GM21367 (cell line): ENCODE data around the gene SWI5.
"Not testable (repeated sequence)": the region's sequence is repeated elsewhere in the genome, so short reads cannot be mapped to it uniquely, and the experiment has no call there.

ENCODE experiments used
- ATAC-seq: cut with Tn5 transposase; IDR thresholded peaks from one replicate; pipeline ENCODE4 v1.9.1; 2021; ENCODE audit not compliant: unreplicated experiment

Gene SWI5

GRCh38 chr9:128276008-128276573, at the start of gene SWI5:
Gene SWI5 (plus strand): TSS chr9:128276276.
- ATAC-seq, result peak; percentile 95

DNA sequence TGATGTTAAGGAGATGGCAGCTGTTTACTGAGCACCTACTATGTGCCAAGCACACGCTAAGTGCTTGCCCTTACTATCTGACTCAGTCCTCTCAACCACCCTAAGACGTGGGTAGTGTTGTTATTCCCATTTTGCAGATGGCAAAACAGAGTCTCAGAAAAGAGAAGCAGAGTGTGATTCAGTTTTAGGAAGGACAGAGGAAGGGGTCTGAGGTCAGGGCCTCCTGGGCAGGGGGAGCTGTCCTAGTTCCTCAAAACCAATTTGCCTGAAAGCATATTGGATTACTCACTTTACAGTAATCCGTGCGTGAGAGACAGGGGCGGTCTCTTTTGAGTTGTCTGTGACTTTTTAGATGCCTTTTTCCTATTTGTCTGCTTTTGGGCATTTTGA, 49.7 kb upstream of the SWI5 start:
- no peak for ATAC-seq

GRCh38 chr9:128230897-128231296, 45.2 kb upstream of the SWI5 start:
- not testable (repeated sequence) for ATAC-seq

DNA sequence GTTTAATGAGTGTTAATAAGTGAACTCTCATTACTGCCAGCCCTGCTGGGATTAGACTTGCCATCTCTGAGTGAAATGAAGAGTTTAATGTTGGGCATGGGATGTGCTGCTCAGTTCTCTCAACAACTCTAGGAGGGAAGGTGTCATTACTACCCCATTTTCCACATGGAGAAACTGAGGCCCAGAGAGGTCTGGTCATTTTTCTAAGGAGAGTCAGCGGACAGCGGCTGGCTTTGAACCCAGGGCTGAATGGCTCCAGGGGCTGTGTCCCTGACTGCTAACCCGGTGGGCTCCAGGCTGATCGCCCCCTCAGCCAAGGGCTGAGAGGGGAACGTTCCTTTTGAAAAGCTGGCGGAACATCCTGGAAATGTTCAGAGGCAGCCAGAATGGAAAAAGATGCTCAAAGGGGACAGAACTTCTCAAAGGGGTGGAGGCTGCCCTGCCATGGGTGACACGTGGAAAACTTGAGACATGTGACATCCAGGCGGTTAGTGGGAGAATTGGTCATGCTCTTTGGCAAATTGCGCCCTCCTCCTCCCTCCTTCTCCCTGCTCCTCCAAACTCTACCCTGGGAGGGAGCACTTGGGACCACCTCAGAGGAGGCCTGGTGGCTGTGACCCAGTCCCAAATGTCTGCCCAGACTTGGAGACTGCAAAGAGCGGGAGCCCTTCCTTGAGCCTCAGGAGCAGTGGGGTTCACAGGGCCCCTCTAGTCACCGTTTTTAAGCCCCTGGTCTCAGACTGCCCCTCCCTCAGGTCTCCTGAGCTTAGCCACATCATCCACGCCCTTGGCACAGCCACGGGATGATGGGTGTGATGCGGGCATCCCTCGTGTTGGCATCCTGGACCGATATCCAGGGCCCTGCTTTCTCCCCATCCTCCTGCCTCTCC, 44.2 kb upstream of the SWI5 start:
- no peak for ATAC-seq

DNA sequence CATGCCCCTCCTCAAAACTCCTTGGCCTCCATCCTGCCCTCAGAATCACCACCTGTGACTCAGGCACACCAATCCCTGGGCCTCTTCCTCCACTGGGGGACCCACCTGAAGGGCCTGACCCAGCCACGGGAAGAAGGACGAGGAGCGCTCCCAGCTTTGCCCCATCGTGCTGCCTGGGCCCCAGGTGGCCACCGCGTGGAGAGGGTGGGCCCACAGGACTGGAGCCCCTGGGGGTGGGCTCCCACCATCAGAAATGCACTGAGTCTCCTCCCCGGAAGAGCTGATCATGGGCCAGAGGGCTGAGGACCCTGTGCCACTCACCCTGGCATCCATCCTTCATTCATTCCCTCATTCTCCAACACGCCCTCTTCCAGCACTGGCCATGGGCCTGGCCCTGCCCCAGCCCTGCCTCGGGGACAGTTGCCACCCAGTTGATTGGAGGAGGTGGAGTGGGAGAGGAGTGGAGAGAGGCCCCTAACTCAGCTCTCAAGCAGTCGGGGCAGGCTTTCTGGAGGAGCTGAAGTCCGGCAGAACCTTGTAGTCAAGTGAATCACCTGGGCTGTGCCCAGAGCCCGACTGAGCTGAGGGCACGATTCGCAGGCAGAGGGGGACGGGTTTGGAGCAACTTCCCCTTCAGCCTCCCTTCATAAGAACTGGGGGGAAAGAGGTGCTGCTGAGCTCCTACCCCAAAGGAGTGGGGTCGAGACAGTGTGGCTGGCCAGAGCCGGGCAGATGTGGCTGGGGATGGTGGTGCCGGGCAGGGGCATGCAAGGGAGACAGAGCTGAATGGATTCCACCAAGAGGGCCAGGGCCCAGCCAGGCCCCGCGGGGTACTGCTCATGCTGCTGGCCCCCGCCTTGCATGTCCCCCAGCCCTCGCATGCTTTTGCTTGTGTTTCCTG, 43.3 kb upstream of the SWI5 start:
- ATAC-seq, result no peak

DNA sequence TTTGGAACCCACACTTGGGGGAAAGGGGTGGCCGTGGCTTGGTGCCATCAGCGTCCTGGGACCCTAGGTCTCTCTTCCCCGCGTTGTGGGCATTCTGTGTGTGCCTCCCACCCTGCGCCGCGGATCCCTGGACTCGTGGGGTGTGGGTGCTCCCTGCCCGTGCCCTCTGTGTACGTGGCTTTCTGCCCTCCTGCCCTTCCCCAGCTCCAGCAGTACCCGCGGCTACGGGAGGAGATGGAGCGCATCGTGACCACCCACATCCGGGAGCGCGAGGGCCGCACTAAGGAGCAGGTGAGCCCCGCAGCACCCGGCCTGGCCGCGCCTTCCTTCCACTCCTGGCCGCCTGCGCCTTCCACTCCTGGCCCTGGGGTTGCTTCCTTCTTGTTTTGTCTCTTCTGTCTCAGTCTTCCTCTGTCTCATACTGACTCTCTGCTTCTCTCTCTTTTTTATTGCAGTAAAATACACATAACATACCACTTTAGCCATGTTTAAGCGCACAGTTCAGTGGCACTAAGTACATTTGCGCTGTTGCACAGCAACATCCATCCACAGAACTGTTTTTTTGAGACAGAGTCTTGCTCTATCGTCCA, 42.2 kb upstream of the SWI5 start:
- ATAC-seq, result no peak

- ATAC-seq, result no peak
Measured at GRCh38 chr9:128242124-128242523, 34.0 kb upstream of the SWI5 start.

DNA sequence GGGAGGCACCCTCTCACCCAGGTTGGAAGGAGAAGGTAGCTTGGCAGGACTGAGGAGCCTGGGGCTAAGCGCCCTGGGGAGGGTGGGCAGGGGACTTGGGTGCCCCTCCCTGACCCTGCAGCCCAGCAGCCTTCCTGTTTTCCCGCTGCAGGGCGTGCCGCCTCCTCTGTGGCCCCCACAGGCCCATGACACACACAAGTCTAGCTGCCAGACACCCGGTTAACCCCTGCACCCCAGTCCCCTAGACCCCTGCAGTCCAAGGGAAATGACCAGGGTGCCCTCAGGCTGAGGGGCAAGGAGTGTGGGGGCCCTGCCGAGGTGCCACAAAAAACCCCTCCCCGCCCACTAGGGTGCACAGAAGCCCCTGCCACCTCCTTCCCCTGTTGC, 33.3 kb upstream of the SWI5 start:
- ATAC-seq, result no peak

DNA sequence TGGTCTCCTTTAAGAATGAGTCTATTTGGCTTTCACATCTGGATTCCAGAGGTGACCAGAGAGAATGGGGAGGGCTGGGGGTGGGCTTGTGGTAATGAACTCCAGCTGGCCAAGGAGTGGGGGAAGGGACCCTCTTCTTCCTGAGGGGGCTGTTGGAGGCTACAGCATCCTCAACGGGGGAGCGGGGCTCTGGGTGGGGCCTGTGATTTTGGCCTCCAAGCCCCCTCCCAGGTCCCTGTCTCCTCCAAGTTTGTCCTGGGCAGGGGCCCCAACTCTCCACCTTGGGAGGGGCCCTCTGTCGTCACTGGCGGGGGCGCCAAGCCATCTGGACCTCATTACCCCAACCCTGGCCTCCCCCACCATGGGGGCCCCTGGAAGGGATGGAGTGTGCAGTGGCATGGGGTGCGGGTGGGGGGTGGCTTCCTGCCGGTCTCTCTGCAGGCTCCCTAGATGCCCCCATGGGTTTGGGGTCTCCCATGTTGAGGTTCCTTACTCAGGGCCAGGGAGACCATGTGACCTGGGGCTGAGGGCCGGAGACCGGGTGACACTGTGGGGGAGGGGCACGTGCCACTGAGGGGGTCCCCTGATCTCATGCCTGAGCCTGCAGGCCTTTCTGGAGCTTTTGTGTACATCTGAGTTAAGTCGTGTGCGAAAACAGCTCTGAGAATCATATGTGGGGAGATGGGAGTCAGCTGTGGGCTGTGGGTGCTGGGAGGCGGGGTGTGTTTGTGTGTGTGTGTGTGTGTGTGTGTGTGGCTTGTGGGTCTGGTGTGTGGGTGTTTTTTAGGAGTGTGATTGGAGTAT, 32.7 kb upstream of the SWI5 start:
- no peak for ATAC-seq

DNA sequence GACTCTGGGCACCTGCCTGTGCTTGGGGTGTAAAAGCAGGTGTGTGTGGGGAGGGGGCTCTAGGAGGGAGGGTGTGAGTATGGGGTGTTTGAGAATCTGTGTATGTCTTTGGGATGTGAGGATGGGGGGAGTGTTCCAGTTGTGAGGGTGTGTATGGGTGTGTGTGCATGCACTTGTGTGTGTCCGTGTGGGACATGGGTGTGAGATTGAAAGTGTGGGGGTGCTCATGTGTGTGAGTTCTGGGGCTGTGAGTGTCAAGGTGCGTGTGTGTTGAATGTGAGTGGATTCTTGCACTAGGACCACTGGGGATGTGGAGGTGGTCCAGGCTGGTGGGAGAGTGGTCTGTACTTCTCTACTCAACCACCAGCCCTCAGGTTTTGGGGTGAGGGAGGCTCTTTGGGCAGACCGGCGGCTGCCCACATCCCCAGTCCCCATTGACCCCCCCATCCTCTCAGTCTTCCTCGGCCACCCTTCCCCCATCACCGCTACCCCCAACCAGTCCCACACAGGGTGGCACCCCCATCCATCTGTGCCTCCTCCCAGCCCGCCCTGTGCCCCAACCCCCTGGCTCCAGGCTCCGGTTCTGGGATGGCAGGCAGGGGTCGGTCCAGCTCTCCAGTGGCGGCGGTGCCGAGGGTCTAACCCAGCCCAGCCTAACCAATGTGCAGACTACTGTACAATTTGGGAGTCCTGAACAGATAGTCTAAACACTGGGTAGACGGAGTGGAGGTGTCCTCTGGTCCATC, 31.8 kb upstream of the SWI5 start:
- no peak for ATAC-seq

DNA sequence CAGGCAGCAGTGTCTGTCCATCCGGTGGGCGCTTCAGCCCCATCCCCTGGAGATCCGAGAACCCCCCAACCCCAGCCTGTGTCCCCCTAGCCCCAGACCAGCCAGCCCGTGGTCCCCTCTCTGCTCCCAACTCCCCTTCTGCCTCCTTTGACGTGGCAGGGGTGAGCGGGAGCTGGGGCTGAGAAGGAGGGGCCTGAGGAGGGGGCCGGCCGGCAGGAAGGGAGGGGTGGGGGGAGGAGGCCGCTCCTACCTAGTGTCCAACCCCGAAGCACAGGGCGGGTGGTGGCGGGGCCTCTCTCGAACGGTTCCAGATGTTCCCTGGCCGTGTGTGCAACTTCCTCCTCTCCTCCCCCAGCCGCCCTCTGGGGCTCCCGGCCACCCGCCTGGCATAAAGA, 31.2 kb upstream of the SWI5 start:
- no peak for ATAC-seq

- no peak for ATAC-seq
Measured at GRCh38 chr9:128245421-128246151, 30.5 kb upstream of the SWI5 start.

GRCh38 chr9:128246471-128246870, 29.6 kb upstream of the SWI5 start:
- no peak for ATAC-seq

- no peak for ATAC-seq
Measured at GRCh38 chr9:128247226-128247803, 28.8 kb upstream of the SWI5 start.

DNA sequence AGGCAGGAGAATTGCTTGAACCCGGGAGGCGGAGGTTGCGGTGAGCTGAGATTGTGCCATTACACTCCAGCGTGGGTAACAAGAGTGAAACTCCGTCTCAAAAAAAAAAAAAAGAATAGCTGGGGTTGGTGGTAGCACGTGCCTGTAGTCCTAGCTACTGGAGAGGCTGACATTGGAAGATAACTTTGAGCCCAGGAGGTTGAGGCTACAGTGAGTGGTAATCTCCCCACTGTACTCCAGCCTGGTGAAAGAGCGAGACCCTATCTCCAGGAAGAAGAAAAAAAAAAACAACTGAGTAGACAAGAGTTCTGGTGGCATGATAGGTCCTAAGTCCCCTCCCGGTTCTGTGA, 26.5 kb upstream of the SWI5 start:
- ATAC-seq, result no peak

- peak; percentile 52 for ATAC-seq
Measured at GRCh38 chr9:128249908-128250838, 25.9 kb upstream of the SWI5 start.

DNA sequence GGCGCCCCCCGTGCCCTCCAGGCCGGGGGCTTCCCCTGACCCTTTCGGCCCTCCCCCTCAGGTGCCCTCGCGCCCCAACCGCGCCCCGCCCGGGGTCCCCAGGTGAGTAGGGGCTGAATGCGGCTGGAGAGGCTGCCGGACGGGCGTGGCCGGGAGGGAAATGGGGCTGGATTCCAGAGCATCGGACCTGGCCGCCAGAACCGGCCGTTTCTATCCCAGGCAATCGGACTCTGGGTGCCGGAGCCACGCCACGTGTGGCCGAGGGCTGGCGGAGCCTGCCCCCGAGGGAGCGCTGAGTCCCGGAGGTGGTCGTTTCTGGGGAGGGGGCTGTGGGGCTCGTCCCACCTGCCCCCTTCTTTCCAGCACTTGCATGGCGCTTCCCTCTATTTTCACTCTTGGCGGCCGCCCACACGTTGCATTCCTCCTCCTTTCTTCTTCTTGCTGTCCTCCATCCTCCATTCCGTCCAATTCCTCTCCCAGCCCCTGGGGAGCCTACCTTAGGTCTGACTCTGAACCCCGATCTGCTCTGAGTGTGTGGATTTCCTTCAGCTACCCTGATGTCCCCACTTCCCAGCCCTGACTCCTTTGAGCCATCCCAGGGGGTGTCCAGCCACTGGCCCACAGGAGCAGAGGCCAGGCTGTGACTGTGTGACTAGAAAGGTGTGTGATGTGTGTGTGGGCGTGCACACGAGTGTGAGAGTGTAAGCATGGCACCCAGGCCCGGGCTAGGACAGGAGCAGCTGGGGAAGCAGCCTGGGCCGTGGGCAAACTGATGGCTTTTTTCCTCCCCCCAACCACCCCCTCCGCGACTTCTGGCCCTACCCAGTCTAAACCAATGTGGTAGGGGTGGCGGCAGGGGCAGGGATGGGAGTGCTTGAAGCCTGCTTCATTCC, 25.0 kb upstream of the SWI5 start:
- peak; percentile 3 for ATAC-seq
